Sigmoid colon (tissue), 4 donors: ENCODE data around the gene OTOGL.
"Not testable (repeated sequence)": the region's sequence is repeated elsewhere in the genome, so short reads cannot be mapped to it uniquely, and the experiment has no call there.

Experiments used
- EP300 ChIP-seq, 4 donors: sonication (generic); formaldehyde crosslinking; IDR thresholded peaks; one replicate each; pipeline ENCODE4 v1.6.1; 2017; ENCODE audit warnings: antibody characterized with exemption in 4 of 4
- POLR2A ChIP-seq, 2 donors: fragments of 450-650 bp; IDR thresholded peaks; one replicate each; pipeline ENCODE4 v1.6.1; 2016; ENCODE audit warnings: antibody characterized with exemption in 2 of 2, mild to moderate bottlenecking in 2 of 2, moderate library complexity in 2 of 2
- TF ChIP-seq, protein P1 (sequence below), 4 experiments: fragments of 450-650 bp in 3 of 4; fragments of 200-600 bp in 1 of 4; IDR thresholded peaks; one replicate each; pipeline ENCODE4 v1.5.1; 2016 to 2019; ENCODE audit warnings: antibody characterized with exemption in 4 of 4, mild to moderate bottlenecking in 3 of 4, moderate library complexity in 2 of 4

- TF ChIP-seq POLR2A, EP300 (IDR thresholded peaks at IDR 0.05): not testable (repeated sequence)
- TF ChIP-seq, protein P1, sequence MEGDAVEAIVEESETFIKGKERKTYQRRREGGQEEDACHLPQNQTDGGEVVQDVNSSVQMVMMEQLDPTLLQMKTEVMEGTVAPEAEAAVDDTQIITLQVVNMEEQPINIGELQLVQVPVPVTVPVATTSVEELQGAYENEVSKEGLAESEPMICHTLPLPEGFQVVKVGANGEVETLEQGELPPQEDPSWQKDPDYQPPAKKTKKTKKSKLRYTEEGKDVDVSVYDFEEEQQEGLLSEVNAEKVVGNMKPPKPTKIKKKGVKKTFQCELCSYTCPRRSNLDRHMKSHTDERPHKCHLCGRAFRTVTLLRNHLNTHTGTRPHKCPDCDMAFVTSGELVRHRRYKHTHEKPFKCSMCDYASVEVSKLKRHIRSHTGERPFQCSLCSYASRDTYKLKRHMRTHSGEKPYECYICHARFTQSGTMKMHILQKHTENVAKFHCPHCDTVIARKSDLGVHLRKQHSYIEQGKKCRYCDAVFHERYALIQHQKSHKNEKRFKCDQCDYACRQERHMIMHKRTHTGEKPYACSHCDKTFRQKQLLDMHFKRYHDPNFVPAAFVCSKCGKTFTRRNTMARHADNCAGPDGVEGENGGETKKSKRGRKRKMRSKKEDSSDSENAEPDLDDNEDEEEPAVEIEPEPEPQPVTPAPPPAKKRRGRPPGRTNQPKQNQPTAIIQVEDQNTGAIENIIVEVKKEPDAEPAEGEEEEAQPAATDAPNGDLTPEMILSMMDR (IDR thresholded peaks at IDR 0.05) = not testable (repeated sequence)
These were observed 15.3 kb upstream of the OTOGL start for GRCh38 chr12:80083892-80084614.
